Activated T-cell treated with anti-CD3 and anti-CD28 coated beads, Interleukin-2, amount 50 U/mL, for 72 hours (primary cell): ENCODE results near the gene KRT12. TPM values are rescaled to one million over a fixed set of nuclear protein-coding genes. Genes with fewer than 3 reads are reported as not detected.

ENCODE experiments used
- ATAC-seq, 2 donors: fragments of 150-1000 bp; cut with Tn5 transposase; replicated peaks in 1 of 2; 2 replicates each; pipeline ENCODE4 v1.10.0; 2021; ENCODE audit warnings: moderate library complexity in 2 of 2, mild to moderate bottlenecking in 1 of 2
- DNase-seq, 2 donors: peaks; one replicate each; pipeline ENCODE4 v3.0.0; 2021 to 2022; ENCODE audit warnings: mixed read lengths in 1 of 2
- H3K27ac Mint-ChIP-seq: one replicate; pipeline ENCODE4 v1.8.0; 2022; ENCODE audit warnings: mild to moderate bottlenecking, moderate library complexity, mixed read lengths
- H3K27me3 Mint-ChIP-seq: one replicate; pipeline ENCODE4 v1.8.0; 2022; ENCODE audit warnings: low read depth, mixed read lengths
- H3K36me3 Mint-ChIP-seq, 2 donors: one replicate each; pipeline ENCODE4 v1.8.0; 2022; ENCODE audit warnings: mixed read lengths in 2 of 2, mild to moderate bottlenecking in 1 of 2; ENCODE audit not compliant: insufficient read depth in 2 of 2
- H3K4me1 Mint-ChIP-seq: one replicate; pipeline ENCODE4 v1.8.0; 2022; ENCODE audit warnings: low read depth, mixed read lengths
- H3K4me3 Mint-ChIP-seq, 2 donors: one replicate each; pipeline ENCODE4 v1.8.0; 2022; ENCODE audit warnings: mild to moderate bottlenecking in 2 of 2, mixed read lengths in 2 of 2, moderate library complexity in 2 of 2
- H3K9me3 Mint-ChIP-seq, 2 donors: one replicate each; pipeline ENCODE4 v1.8.0; 2022; ENCODE audit warnings: mixed read lengths in 2 of 2
- total RNA-seq, 2 donors: library from RNA; stranded (reverse); gene quantifications; one replicate each; pipeline ENCODE4 v1.2.3, GENCODE V29; 2022

Gene KRT12
- total RNA-seq, 2 donors from 2014 or later: not detected

- ATAC-seq: no peak
- Mint-ChIP-seq H3K27me3 (peaks cover 33% of the 10 kb centered on the region), H3K27ac (no peak overlapping the region), H3K36me3 (no peaks in the 10 kb centered on the region), H3K4me3 (no peak overlapping the region), H3K4me1 (no peaks in the 10 kb centered on the region), H3K9me3 (no peaks in the 10 kb centered on the region)
- DNase-seq: no peak
These were observed 18.3 kb downstream of the KRT12 start for GRCh38 chr17:40848583-40849235.

DNA sequence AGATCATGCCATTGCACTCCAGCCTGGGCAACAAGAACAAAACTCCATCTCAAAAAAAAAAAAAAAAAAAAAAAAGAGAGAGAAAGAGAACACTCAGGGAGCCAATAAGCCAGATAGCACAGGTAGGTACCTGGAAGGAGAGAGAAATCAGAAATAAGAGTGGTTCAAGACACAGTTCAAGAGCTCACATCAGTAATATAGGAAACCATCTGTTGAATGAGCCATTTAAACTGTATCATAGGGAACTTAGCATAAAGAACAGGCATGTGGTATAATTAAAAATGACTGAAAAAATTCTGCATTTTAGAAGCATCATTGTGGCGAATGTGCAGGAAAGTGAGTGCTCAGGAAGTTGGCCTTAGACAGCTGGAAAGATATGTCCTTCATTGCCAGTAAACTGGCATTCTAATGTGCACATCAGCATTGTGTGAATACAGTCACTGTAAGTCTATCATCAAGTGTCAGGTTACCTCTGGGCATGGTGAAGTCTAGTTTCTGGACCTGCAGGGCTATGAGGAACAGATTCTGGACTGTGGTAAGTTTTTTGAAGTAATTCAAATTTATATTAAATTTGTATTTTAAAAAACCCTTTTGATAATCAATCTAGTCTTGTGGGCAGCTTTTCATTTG lies 20.4 kb downstream of the KRT12 start:
- DNase-seq (no peak), ATAC-seq (no peak)
- no peaks in the 10 kb centered on the region for H3K9me3 Mint-ChIP-seq
- no peak overlapping the region for H3K4me3 Mint-ChIP-seq
- H3K27me3 Mint-ChIP-seq: peaks cover 22% of the 10 kb centered on the region
- H3K36me3 Mint-ChIP-seq: no peaks in the 10 kb centered on the region
- H3K4me1 Mint-ChIP-seq: no peaks in the 10 kb centered on the region
- no peak overlapping the region for H3K27ac Mint-ChIP-seq

GRCh38 chr17:40844671-40845107 lies 22.3 kb downstream of the KRT12 start:
- Mint-ChIP-seq H3K4me3 (no peak overlapping the region), H3K27me3 (peaks cover 22% of the 10 kb centered on the region), H3K27ac (no peak overlapping the region), H3K9me3 (no peaks in the 10 kb centered on the region), H3K4me1 (no peaks in the 10 kb centered on the region), H3K36me3 (no peaks in the 10 kb centered on the region)
- ATAC-seq (no peak), DNase-seq (no peak)

GRCh38 chr17:40843242-40843641 lies 23.8 kb downstream of the KRT12 start:
- Mint-ChIP-seq H3K36me3 (no peaks in the 10 kb centered on the region), H3K9me3 (no peaks in the 10 kb centered on the region), H3K27ac (no peak overlapping the region), H3K27me3 (peaks cover 22% of the 10 kb centered on the region), H3K4me1 (no peaks in the 10 kb centered on the region), H3K4me3 (no peak overlapping the region)
- ATAC-seq: no peak
- no peak for DNase-seq

- Mint-ChIP-seq H3K36me3 (no peaks in the 10 kb centered on the region), H3K9me3 (no peaks in the 10 kb centered on the region), H3K27ac (no peak overlapping the region), H3K27me3 (peaks cover 22% of the 10 kb centered on the region), H3K4me1 (no peaks in the 10 kb centered on the region), H3K4me3 (no peak overlapping the region)
- DNase-seq (no peak), ATAC-seq (no peak)
These were observed 25.8 kb downstream of the KRT12 start for GRCh38 chr17:40841246-40841645.

DNA sequence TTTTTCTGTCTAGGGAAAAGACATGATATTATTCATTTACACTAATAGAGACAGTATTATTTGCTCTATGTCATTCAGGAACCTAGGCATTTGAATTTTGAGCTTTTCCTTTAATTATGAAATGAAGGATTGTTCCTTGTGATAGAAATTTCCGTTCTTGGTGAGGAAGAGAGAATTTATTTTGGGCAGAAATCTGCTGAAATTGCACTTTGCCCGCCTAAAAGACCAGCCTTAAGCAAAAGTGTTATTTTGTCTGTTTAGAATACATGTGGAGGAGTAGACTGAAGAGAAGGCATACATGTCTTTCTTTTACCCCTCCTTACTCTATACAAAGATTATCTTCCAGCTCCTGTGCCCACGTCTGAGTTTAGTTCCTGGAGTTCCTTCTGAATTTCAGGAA lies 27.8 kb downstream of the KRT12 start:
- no peak for DNase-seq
- Mint-ChIP-seq H3K4me1 (no peaks in the 10 kb centered on the region), H3K27me3 (peaks cover 2% of the 10 kb centered on the region), H3K4me3 (no peak overlapping the region), H3K36me3 (peaks cover 0 to 3% of the 10 kb centered on the region in 2 donors), H3K9me3 (no peaks in the 10 kb centered on the region), H3K27ac (no peak overlapping the region)
- no peak for ATAC-seq

- no peak overlapping the region for H3K27ac Mint-ChIP-seq
- H3K4me1 Mint-ChIP-seq: peaks cover 5% of the 10 kb centered on the region
- ATAC-seq (no peak), DNase-seq (no peak)
- H3K36me3 Mint-ChIP-seq: peaks cover 0 to 3% of the 10 kb centered on the region in 2 donors
- no peaks in the 10 kb centered on the region for H3K9me3 Mint-ChIP-seq
- no peak overlapping the region for H3K4me3 Mint-ChIP-seq
- H3K27me3 Mint-ChIP-seq: no peaks in the 10 kb centered on the region
These were observed 31.0 kb downstream of the KRT12 start for GRCh38 chr17:40836020-40836419.

- ATAC-seq (no peak), DNase-seq (no peak)
- Mint-ChIP-seq H3K36me3 (peaks cover 3 to 5% of the 10 kb centered on the region in 2 donors), H3K27me3 (no peaks in the 10 kb centered on the region), H3K4me3 (no peak overlapping the region), H3K4me1 (peaks cover 5% of the 10 kb centered on the region), H3K9me3 (no peaks in the 10 kb centered on the region), H3K27ac (no peak overlapping the region)
These were observed 33.1 kb downstream of the KRT12 start for GRCh38 chr17:40833882-40834281.

- no peaks in the 10 kb centered on the region for H3K9me3 Mint-ChIP-seq
- peaks cover 3 to 5% of the 10 kb centered on the region in 2 donors for H3K36me3 Mint-ChIP-seq
- peaks cover 12% of the 10 kb centered on the region for H3K4me1 Mint-ChIP-seq
- no peak overlapping the region for H3K4me3 Mint-ChIP-seq
- no peak for ATAC-seq
- no peak overlapping the region for H3K27ac Mint-ChIP-seq
- no peak for DNase-seq
- no peaks in the 10 kb centered on the region for H3K27me3 Mint-ChIP-seq
These were observed 34.2 kb downstream of the KRT12 start for GRCh38 chr17:40832840-40833239.

DNA sequence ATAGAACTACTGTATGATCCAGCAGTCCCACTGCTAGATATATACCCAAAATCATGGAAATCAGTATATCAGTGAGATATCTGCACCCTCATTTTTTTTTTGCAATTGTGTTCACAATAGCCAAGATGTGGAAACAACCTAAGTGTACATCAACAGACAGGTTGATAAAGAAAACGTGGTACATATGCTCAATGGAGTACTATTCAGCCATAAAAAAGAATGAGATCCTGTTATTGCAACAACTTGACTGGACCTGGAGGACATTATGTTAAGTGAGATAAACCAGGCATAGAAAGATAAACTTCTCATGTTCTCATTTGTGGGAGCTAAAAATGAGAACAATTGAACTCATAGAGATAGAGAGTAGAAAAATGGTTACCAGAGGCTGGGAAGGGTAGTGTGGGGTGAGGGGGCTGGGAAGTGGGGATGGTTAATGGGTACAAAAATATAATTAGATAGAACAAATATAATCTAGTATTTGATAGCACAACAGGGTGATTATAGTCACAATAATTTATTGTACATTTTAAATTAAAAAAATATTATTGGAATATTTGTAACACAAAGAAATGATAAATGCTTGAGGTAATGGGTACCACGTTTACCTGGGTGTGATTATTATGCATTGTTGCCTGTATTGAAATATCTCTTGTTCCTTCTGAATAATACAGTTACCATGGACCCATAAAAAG lies 36.8 kb downstream of the KRT12 start:
- H3K4me3 Mint-ChIP-seq: no peak overlapping the region
- ATAC-seq: no peak
- peaks cover 5% of the 10 kb centered on the region in 2 donors for H3K36me3 Mint-ChIP-seq
- H3K27me3 Mint-ChIP-seq: no peaks in the 10 kb centered on the region
- DNase-seq: no peak
- no peak overlapping the region for H3K27ac Mint-ChIP-seq
- peaks cover 28% of the 10 kb centered on the region for H3K4me1 Mint-ChIP-seq
- no peaks in the 10 kb centered on the region for H3K9me3 Mint-ChIP-seq

DNA sequence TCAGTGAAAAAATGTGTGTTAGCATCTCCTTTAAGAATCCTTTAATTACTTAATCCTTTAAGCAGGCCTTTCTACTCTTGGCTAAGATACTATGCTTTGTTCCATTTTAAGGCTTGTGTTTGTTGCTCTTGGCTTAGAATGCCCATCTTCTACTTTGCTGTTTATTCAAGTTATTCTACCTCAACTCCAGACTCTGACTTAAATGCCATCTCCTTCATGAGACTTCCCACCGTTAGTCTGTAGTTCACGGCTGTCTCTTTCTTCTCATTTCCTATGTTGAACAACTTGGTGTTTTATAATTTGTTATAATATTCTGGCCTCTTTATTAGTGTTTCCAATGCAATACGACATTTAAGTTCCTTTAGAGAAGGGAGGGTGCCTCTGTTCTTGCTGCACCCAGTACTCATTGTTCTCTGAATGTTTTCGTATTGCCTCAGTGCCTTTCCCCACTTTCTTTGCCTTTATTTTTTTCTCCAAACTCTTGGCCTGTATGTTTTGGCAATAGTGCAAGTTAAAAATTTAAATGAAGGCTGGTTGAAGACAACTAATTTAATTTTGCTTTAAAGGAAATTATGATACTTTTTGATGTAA lies 38.5 kb downstream of the KRT12 start:
- Mint-ChIP-seq H3K9me3 (no peaks in the 10 kb centered on the region), H3K27ac (peak overlapping the region; percentile 41), H3K4me1 (peaks cover 33% of the 10 kb centered on the region), H3K36me3 (peaks cover 2 to 5% of the 10 kb centered on the region in 2 donors), H3K27me3 (no peaks in the 10 kb centered on the region), H3K4me3 (peak overlapping the region in 1 of 2 donors; percentile 12)
- no peak for DNase-seq
- ATAC-seq: no peak

- Mint-ChIP-seq H3K9me3 (no peaks in the 10 kb centered on the region), H3K4me1 (peaks cover 30% of the 10 kb centered on the region), H3K27me3 (no peaks in the 10 kb centered on the region), H3K36me3 (peaks cover 2 to 5% of the 10 kb centered on the region in 2 donors), H3K4me3 (peak overlapping the region; percentile 20 to 72), H3K27ac (peak overlapping the region; percentile 48)
- peak; percentile 97 to 98 for ATAC-seq
- DNase-seq: peak; percentile 25 to 29
These were observed 39.1 kb downstream of the KRT12 start for GRCh38 chr17:40827746-40828453.

DNA sequence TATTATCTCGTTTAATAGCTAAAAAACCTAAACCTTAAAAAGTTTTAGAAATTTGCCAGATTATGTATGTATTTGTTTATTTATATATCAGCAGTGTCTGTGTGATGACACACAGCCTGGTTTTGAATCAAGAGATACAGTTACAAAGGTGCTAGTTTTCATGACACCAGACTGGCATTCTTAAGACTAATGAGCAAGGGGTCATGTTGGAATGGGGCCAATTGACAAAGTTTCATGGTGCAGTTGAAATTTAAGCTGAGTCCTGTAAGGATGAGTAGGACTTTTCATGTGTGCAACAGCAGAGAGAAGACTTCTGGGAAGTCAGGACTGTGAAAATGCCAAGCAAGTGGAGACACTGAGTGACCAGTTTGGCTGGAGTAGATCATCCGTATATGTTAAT lies 41.4 kb downstream of the KRT12 start:
- Mint-ChIP-seq H3K4me1 (peaks cover 31% of the 10 kb centered on the region), H3K4me3 (no peak overlapping the region), H3K36me3 (peaks cover 3 to 5% of the 10 kb centered on the region in 2 donors), H3K27ac (no peak overlapping the region), H3K27me3 (no peaks in the 10 kb centered on the region), H3K9me3 (no peaks in the 10 kb centered on the region)
- no peak for DNase-seq
- no peak for ATAC-seq
